GM12878 (cell line): Measurements from ENCODE around the gene ENOX1. TPM values are rescaled to one million over a fixed set of nuclear protein-coding genes. Genes with fewer than 3 reads are reported as not detected.

ENCODE experiments used
- ATAC-seq: fragments of 200-7000 bp; cut with Tn5 transposase; 3 replicates; pipeline ENCODE4 v1.9.1; 2020; ENCODE audit warnings: mild to moderate bottlenecking, moderate library complexity
- BruUV-seq: library from RNA; stranded (reverse); fragments of 400-500 nt; replicated peaks from 2 replicates; lab custom pipeline; 2021; lab: Mats Ljungman, UMichigan
- CTCF ChIA-PET: fragments of 300-600 bp; sonication (Branson Sonifier 250); formaldehyde crosslinking; extraction: SDS; loops from one replicate; lab custom pipeline; 2021; ENCODE audit warnings: inconsistent platforms; lab: Yijun Ruan, JAX
- POLR2A ChIA-PET: fragments of 350-600 bp; formaldehyde crosslinking; extraction: SDS; loops from one replicate; lab custom pipeline; 2021; ENCODE audit warnings: inconsistent platforms; lab: Charles Lee
- RAD21 ChIA-PET: fragments of 300-600 bp; sonication (Branson Sonifier 250); formaldehyde crosslinking; loops from one replicate; lab custom pipeline; 2023; ENCODE audit warnings: antibody characterized with exemption; ENCODE audit not compliant: unreplicated experiment; lab: Charles Lee
- SMC1A ChIA-PET: fragments of 300-600 bp; sonication (Branson Sonifier 250); formaldehyde crosslinking; loops from one replicate; lab custom pipeline; 2023; ENCODE audit not compliant: unreplicated experiment, uncharacterized antibody; lab: Charles Lee
- DNase-seq: peaks from one replicate; pipeline ENCODE4 v3.0.0-alpha.2; 2011; ENCODE audit warnings: low read depth, low spot score
- FAIRE-seq: peaks from 3 replicates; lab custom pipeline; 2011; peaks lifted over from hg19 to GRCh38; lab: Jason Lieb, UNC
- H2AFZ ChIP-seq: 2 replicates; pipeline ENCODE4 v1.6.0; 2011; ENCODE audit warnings: low read depth, low read length, control low read depth; ENCODE audit not compliant: control insufficient read depth
- H3K27ac ChIP-seq: 2 replicates; pipeline ENCODE4 v1.5.1; 2011; ENCODE audit warnings: control low read depth; ENCODE audit not compliant: control insufficient read depth, insufficient read depth
- H3K27me3 ChIP-seq, 2 experiments: replicated peaks in 1 of 2; 2 replicates each; pipeline versions ENCODE4 v1.6.0 to v1.6.1; 2011; ENCODE audit warnings: low read length in 1 of 2; ENCODE audit not compliant: control insufficient read depth in 2 of 2, insufficient read depth in 2 of 2
- H3K36me3 ChIP-seq, 2 experiments: 2 replicates each; pipeline ENCODE4 v1.5.1; 2011; ENCODE audit warnings: low read length in 1 of 2; ENCODE audit not compliant: control insufficient read depth in 2 of 2, insufficient read depth in 2 of 2
- H3K4me1 ChIP-seq: 2 replicates; pipeline ENCODE4 v1.6.1; 2011; ENCODE audit warnings: mild to moderate bottlenecking, low read length, moderate library complexity, mixed read lengths; ENCODE audit not compliant: control insufficient read depth, insufficient read depth
- H3K4me2 ChIP-seq: 2 replicates; pipeline ENCODE4 v1.6.0; 2011; ENCODE audit warnings: control low read depth; ENCODE audit not compliant: control insufficient read depth, insufficient read depth
- H3K4me3 ChIP-seq: fragments of 200-600 bp; sonication (generic); 2 replicates; pipeline ENCODE4 v1.5.1; 2016
- H3K79me2 ChIP-seq: 2 replicates; pipeline ENCODE4 v1.6.0; 2011; ENCODE audit warnings: low read length; ENCODE audit not compliant: control insufficient read depth, insufficient read depth
- H3K9ac ChIP-seq: 2 replicates; pipeline ENCODE4 v1.8.0; 2011; ENCODE audit warnings: low read length, control low read depth, mixed read lengths; ENCODE audit not compliant: control insufficient read depth, insufficient read depth
- H3K9me3 ChIP-seq: replicated peaks from 3 replicates; pipeline ENCODE4 v1.5.1; 2011; ENCODE audit warnings: mild to moderate bottlenecking, low read length; ENCODE audit not compliant: control insufficient read depth, insufficient read depth
- H4K20me1 ChIP-seq: 2 replicates; pipeline ENCODE4 v1.6.0; 2011; ENCODE audit not compliant: control insufficient read depth, insufficient read depth
- CREB1 ChIP-seq: IDR thresholded peaks from 2 replicates; pipeline ENCODE4 v1.6.1; 2012; ENCODE audit warnings: low read depth, mild to moderate bottlenecking, inconsistent platforms
- DPF2 ChIP-seq: fragments of 450-650 bp; IDR thresholded peaks from 2 replicates; pipeline ENCODE4 v1.6.1; 2017; ENCODE audit warnings: mild to moderate bottlenecking
- ETV6 ChIP-seq, 2 experiments: fragments of 450-650 bp in 1 of 2; IDR thresholded peaks in 1 of 2; conservative IDR thresholded peaks in 1 of 2; 2 replicates each; pipeline ENCODE4 v1.6.1; 2014; ENCODE audit warnings: antibody characterized with exemption in 1 of 2, borderline replicate concordance in 1 of 2, low read depth in 1 of 2, mild to moderate bottlenecking in 1 of 2, moderate library complexity in 1 of 2
- EZH2 ChIP-seq: IDR thresholded peaks from 2 replicates; pipeline ENCODE4 v1.6.1; 2012; ENCODE audit warnings: low read depth, mild to moderate bottlenecking, control low read depth, inconsistent platforms, low read length, borderline replicate concordance; ENCODE audit not compliant: control insufficient read depth
- NR2C1 ChIP-seq: fragments of 450-650 bp; IDR thresholded peaks from 2 replicates; pipeline ENCODE4 v1.6.1; 2017; ENCODE audit warnings: antibody characterized with exemption, mild to moderate bottlenecking, moderate library complexity
- NR2C2 ChIP-seq: IDR thresholded peaks from 2 replicates; pipeline ENCODE4 v1.6.1; 2011; ENCODE audit warnings: borderline replicate concordance, low read depth; ENCODE audit not compliant: control insufficient read depth, insufficient read length
- SIN3A ChIP-seq: IDR thresholded peaks from 2 replicates; pipeline ENCODE4 v1.6.1; 2012; ENCODE audit warnings: low read depth, low read length, improper control_type of control experiment
- SREBF2 ChIP-seq: IDR thresholded peaks from 2 replicates; pipeline ENCODE4 v1.6.1; 2012; ENCODE audit warnings: mild to moderate bottlenecking, low read length
- STAT3 ChIP-seq: IDR thresholded peaks from 2 replicates; pipeline ENCODE4 v1.6.1; 2011; ENCODE audit warnings: low read depth, low read length, improper control_type of control experiment
- ZZZ3 ChIP-seq: IDR thresholded peaks from 2 replicates; pipeline ENCODE4 v1.6.1; 2011; ENCODE audit warnings: low read depth; ENCODE audit not compliant: control insufficient read depth, insufficient read length
- WGBS: methylation state at CpG from one replicate; pipeline ENCODE4 v1.1.6; 2016; ENCODE audit warnings: low lambda C conversion rate; ENCODE audit not compliant: insufficient replicate concordance, insufficient coverage; ENCODE audit errors: missing lambda C conversion rate; 5-methylcytosine and 5-hydroxymethylcytosine counted together
- in situ Hi-C: fragments of 300-500 bp; cut with MboI; formaldehyde crosslinking; loops from 9 replicates; pipeline ENCODE4 v1.14.3; 2018; ENCODE audit warnings: mixed read lengths
- intact Hi-C: fragments of 100-400 bp; cut with micrococcal nuclease; formaldehyde crosslinking; loops from one replicate; pipeline ENCODE4 v1.14.2; 2022; ENCODE audit not compliant: unreplicated experiment
- polyA plus RNA-seq, 11 experiments: library from polyadenylated mRNA; depleted of rRNA in 4 of 11; unstranded in 6 of 11; stranded (reverse) in 5 of 11; fragments of >200 nt; fragmentation: Nextera tagmentation in 4 of 11; fragmentation: Illumina TruSeq in 1 of 11; extraction: Ambion mirVana in 4 of 11; extraction: Trizol in 1 of 11; gene quantifications; 1 replicate in 1 of 11; 2 replicates in 10 of 11; pipeline versions ENCODE4 v1.2.1 to v1.2.3, GENCODE V29; 2011 to 2016; ENCODE audit warnings: inconsistent platforms in 2 of 11, missing spikeins in 2 of 11, low read depth in 1 of 11
- total RNA-seq, 4 experiments: library from RNA; depleted of rRNA in 3 of 4; stranded (reverse); fragments of >200 nt in 3 of 4; fragmentation: Illumina TruSeq in 1 of 4; extraction: Trizol in 1 of 4; gene quantifications; 2 replicates each; pipeline versions ENCODE4 v1.2.1 to v1.2.3, GENCODE V29; 2013 to 2021
- TF ChIP-seq, protein P1 (sequence below): fragments of 450-650 bp; IDR thresholded peaks from 2 replicates; pipeline ENCODE4 v1.6.1; 2016; ENCODE audit warnings: mild to moderate bottlenecking, moderate library complexity, borderline replicate concordance

Gene ENOX1
- total and polyA plus RNA-seq, 10 of the 15 experiments (the other 5 are each of a cell fraction or from before 2014, with no cell fraction given), result 0.11 to 0.26 (median 0.15) TPM

DNA sequence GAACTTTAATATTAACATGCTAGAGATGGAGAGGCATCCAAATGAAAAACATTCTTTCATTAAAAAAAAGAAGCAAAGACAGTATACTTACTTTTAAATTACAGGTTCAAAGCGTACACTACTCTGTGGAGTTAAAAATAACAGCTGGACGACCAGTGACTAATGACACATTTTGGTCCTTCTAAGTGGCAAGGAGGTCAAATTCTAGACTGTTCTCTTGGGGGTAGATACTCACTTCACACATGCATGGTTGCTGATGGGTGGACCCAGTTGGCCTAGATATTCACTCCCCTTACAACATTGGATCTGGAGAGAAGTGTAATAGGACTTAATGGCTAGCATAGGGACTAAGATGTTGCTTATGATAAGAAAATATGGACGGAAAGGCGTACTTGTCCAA, 461.1 kb downstream of the ENOX1 start (continued):
- no peak for TF ChIP-seq NR2C1

DNA sequence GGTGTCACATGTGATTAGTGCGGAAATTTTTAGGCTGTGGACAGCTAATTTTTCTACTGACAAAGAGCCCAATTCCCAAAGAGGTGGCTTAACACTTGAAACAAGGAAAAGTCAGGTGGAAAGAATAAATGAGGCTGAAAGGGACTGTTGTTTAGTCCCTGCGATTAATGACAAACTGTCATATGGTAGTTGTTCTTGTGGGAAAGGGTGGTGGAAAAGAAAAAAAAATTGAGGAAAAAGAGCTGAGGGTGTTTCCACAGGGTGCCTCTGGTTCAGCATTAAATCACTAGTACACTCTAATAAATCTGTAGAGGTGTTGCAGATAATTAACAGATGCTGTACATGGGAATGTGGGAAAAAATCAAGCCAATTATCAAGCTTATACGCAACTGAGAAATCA, 462.6 kb downstream of the ENOX1 start:
- Histone ChIP-seq H3K9me3 (no peaks in the 10 kb centered on the region), H3K79me2 (no peaks in the 10 kb centered on the region), H2AFZ (no peak overlapping the region), H3K36me3 (no peaks in the 10 kb centered on the region), H3K4me2 (no peak overlapping the region), H3K4me1 (no peaks in the 10 kb centered on the region), H3K9ac (no peak overlapping the region), H4K20me1 (no peaks in the 10 kb centered on the region), H3K27ac (no peak overlapping the region), H3K4me3 (no peak overlapping the region), H3K27me3 (no peaks in the 10 kb centered on the region; a peak in 1 of 4 replicates)
- RAD21 ChIA-PET, result no interaction called here
- ATAC-seq (no peak), FAIRE-seq (no peak), DNase-seq (no peak)
- CTCF ChIA-PET, result no interaction called here
- intact Hi-C loops, result no loop called here
- SMC1A ChIA-PET, result interaction anchor here (0.7 kb wide), 1 partner anchor 23 kb away, joined by 4 read pairs; no protein-coding TSS in a partner anchor
- POLR2A ChIA-PET, result interaction anchor here (0.7 kb wide), 1 partner anchor 37 kb away, joined by 3 read pairs; no protein-coding TSS in a partner anchor
- 78% methylated on average over 3 of the region's 3 CpGs for WGBS
- no TSS peak for BruUV-seq
- TF ChIP-seq ETV6 (conservative IDR thresholded peaks at IDR 0.05 in 1 of 2, IDR thresholded peaks at IDR 0.05 in 1 of 2; ENCODE audit: borderline replicate concordance in 1 of 2, low read depth in 1 of 2), result no peak
- in situ Hi-C loops, result no loop called here

DNA sequence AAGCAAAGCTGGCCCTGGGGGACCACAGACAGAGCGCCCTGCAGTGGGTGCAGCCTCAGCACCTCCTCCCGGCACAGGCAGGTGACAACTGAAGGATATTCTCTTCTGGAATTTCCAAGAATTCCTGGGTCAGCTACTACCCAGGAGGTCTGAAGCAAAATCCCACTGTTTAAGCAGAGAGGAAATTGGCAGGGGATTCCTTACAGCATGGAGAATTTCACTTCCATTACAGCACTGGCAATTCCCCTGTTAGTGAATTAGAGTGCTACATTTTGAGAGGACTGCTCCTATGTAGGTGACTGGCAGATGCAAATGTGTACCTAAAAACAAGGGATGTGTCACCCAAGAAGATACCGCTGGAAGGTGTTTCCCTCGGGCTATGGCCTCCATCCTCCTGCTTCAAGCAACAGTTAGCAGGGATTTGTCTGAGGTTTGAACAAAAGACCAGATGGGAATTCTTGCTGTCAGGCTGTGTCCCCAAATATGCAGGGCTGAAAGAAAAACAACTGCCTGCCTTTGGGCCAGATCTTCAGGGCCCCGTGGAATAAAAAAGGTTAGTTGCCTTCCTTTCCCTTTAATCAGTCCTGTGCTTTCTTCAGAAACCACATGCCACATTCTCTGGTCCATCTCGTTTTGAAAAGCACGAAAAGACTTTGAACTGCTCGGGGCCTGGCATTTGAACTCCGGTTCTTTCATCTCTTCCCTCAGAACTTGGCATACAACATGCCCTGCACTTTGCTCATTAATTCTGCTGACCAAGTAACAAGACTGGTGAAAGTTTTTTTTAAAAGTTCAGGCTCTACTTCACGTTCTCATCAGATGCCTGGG, 466.9 kb downstream of the ENOX1 start:
- Histone ChIP-seq H3K27me3 (no peaks in the 10 kb centered on the region), H3K9me3 (no peaks in the 10 kb centered on the region), H3K4me1 (no peaks in the 10 kb centered on the region), H3K36me3 (no peaks in the 10 kb centered on the region), H3K4me3 (no peak overlapping the region), H3K27ac (no peak overlapping the region), H3K4me2 (no peak overlapping the region), H3K9ac (no peak overlapping the region), H2AFZ (no peak overlapping the region), H3K79me2 (no peaks in the 10 kb centered on the region), H4K20me1 (no peaks in the 10 kb centered on the region)
- intact Hi-C loops, result no loop called here
- FAIRE-seq (no peak), ATAC-seq (no peak), DNase-seq (no peak)
- WGBS, result 31% methylated on average over 10 of the region's 10 CpGs
- SMC1A ChIA-PET, result no interaction called here
- in situ Hi-C loops, result no loop called here
- BruUV-seq, result no TSS peak
- RAD21 ChIA-PET, result no interaction called here
- CTCF ChIA-PET, result no interaction called here
- POLR2A ChIA-PET, result no interaction called here
- no peak for TF ChIP-seq SIN3A
- no peak for TF ChIP-seq NR2C2
- TF ChIP-seq, protein P1, sequence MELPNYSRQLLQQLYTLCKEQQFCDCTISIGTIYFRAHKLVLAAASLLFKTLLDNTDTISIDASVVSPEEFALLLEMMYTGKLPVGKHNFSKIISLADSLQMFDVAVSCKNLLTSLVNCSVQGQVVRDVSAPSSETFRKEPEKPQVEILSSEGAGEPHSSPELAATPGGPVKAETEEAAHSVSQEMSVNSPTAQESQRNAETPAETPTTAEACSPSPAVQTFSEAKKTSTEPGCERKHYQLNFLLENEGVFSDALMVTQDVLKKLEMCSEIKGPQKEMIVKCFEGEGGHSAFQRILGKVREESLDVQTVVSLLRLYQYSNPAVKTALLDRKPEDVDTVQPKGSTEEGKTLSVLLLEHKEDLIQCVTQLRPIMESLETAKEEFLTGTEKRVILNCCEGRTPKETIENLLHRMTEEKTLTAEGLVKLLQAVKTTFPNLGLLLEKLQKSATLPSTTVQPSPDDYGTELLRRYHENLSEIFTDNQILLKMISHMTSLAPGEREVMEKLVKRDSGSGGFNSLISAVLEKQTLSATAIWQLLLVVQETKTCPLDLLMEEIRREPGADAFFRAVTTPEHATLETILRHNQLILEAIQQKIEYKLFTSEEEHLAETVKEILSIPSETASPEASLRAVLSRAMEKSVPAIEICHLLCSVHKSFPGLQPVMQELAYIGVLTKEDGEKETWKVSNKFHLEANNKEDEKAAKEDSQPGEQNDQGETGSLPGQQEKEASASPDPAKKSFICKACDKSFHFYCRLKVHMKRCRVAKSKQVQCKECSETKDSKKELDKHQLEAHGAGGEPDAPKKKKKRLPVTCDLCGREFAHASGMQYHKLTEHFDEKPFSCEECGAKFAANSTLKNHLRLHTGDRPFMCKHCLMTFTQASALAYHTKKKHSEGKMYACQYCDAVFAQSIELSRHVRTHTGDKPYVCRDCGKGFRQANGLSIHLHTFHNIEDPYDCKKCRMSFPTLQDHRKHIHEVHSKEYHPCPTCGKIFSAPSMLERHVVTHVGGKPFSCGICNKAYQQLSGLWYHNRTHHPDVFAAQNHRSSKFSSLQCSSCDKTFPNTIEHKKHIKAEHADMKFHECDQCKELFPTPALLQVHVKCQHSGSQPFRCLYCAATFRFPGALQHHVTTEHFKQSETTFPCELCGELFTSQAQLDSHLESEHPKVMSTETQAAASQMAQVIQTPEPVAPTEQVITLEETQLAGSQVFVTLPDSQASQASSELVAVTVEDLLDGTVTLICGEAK, result no peak
- TF ChIP-seq DPF2, result no peak
- no peak for TF ChIP-seq STAT3
- TF ChIP-seq SREBF2, result no peak
- no peak for TF ChIP-seq CREB1
- TF ChIP-seq EZH2, result no peak
- no peak for TF ChIP-seq ZZZ3
